Measurements from ENCODE around the gene RASSF5.

Gene RASSF5

DNA sequence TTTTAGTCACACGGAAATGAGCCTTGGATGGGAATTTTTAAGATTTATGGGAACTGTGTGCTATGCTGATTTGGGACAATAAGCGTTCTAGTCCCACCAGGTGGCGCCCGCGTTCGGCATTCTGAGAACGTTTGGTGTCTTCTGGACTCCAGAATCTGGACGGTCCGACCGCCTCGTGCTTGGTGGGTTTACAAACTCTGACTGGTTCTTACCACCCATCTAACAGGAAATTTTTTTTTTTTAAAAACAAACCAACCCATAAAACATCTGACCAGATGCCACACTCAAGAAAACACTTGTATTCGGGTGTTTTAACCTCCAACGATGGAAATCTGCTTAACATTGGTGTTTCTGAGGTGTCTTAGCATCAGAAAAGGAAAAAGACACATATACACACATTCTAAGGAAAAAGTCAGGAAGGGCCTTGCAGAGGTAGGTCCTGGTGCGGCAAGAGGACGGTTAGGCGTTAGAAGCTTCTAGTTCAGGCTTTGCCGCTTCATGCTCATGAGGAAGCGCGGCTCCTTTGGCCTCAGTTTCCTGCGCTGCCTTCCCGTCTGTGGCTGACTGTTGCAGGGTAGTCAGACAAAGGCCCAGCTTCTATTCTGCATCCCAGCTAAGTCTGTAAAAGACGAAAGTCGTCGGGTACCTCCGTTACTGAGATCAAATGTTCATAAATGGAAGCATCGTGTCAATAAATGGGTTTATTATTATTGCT lies 127.2 kb downstream of the RASSF5 start:
- peak; percentile 60 to 79 for DNase-seq (ENCODE audit: low read depth in 2 of 2)

DNA sequence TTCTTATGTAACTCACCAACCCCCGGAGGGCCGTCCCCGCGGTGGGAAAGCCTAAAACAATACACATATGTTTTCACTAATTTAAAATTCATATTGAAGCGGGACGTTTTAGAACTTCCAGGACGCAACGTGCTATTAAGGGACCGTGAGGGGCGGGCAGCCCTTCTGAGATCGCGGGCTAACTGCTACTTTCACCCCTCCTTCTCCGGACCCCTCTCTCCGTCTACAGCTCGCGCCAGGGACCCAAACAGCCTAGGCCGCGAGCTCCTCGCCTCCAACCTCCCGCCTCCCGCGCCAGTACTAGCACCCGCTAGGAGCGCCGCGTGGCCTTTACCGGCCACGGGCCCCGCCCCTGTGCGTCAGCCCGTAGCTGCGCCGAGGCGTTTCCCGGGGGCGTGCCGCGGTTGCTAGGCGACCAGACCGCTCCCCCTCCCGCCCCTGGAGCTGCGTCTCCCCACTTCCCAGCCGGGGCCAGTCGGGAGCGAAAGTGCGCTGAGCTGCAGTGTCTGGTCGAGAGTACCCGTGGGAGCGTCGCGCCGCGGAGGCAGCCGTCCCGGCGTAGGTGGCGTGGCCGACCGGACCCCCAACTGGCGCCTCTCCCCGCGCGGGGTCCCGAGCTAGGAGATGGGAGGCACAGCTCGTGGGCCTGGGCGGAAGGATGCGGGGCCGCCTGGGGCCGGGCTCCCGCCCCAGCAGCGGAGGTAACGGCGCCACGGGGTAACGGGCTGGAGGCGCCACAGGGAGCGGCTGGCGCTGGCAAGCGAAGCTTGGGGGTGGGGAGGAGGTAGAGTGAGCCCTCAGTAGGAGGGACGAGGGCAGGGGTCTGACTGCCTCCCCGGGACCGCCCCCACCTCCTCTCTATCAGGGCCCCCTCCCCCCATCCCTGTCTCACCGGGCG lies 128.0 kb downstream of the RASSF5 start, which contains the start of gene DYRK3:
Gene DYRK3, plus strand, starts transcription at position 457 of the 898 bp plus-strand sequence. Its CDS starts 168 bp downstream, at position 625.
- peak; percentile 87 to 93 for DNase-seq (ENCODE audit: low read depth in 2 of 2)

DNA sequence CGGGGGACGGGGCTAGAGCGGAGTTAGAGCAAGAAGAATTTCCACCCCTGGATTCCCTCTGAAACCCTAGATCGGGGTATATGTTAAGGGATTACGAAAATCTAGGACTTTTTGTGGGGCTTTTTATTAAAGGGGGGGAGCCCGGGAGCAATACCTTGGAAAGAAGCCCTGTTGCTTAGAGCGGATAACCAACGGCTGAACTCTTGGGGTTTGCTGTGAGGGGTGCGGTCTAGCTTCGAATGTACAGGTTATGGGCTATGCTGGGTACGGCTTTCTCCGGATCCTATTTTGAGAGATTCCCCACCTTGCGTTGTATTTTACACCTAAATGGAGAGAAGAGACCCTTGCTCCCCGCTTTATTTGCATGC lies 128.6 kb downstream of the RASSF5 start:
- DNase-seq (ENCODE audit: low read depth in 2 of 2): no peak

DNA sequence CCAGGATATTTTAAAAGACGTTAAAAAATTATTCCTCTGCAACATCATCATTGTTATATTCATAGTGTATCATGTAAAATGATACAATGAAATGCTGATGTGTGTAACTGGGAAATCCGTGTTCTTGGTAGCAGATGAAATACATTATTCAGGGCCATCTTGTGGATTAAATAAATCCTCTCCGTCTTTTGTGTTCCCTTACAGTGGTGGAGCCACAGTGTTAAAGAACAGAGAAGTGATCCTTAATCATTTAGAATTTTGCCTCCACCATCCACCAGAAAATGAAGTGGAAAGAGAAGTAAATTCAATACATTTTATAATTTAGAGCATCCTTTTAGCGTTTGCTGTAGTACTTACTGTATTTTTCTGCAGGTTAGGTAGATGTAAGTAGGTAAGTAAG lies 129.3 kb downstream of the RASSF5 start:
- DNase-seq (ENCODE audit: low read depth in 2 of 2): no peak

DNA sequence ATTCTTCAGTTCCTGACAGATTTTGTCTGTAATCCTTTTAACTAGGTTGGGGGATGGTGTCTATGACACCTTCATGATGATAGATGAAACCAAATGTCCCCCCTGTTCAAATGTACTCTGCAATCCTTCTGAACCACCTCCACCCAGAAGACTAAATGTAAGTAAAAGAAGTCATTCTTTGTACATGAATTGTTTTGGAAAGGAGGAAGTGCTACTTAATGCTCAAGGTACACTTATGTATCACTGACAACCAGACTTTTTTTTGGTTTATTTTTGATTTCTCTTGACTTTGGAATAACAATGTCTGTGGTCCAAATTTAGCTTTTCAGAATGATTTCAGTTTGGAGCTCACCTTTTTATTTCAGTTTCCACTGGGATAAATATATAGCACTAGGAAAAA lies 130.3 kb downstream of the RASSF5 start:
- no peak for DNase-seq (ENCODE audit: low read depth in 2 of 2)

Measured in stimulated activated CD4-positive, alpha-beta T cell treated with anti-CD3 and anti-CD28 coated beads, Interleukin-1b, Interleukin-23, amount 100 ng/mL, for 4 hours (primary cell).